BLaER1 treated with 17β-estradiol and CSF1 and Interleukin-3, amounts not matched to agents 10 nM and 100 nM (cell line): ENCODE data around the gene TSPAN17.
"Not testable (repeated sequence)": the region's sequence is repeated elsewhere in the genome, so short reads cannot be mapped to it uniquely, and the experiment has no call there.

Experiments used
- H3K27ac ChIP-seq, 11 experiments: shearing (Covaris generic); formaldehyde crosslinking; 2 replicates each; pipeline ENCODE4 v1.8.1; 2022
- H3K27me3 ChIP-seq, 11 experiments: shearing (Covaris generic); formaldehyde crosslinking; 2 replicates each; pipeline ENCODE4 v1.8.1; 2022
- H3K36me3 ChIP-seq, 11 experiments: shearing (Covaris generic); formaldehyde crosslinking; 2 replicates each; pipeline ENCODE4 v1.8.1; 2022
- H3K4me1 ChIP-seq, 10 experiments: shearing (Covaris generic); formaldehyde crosslinking; 2 replicates each; pipeline ENCODE4 v1.8.1; 2022
- H3K4me2 ChIP-seq, 11 experiments: shearing (Covaris generic); formaldehyde crosslinking; 2 replicates each; pipeline ENCODE4 v1.8.1; 2022
- H3K4me3 ChIP-seq, 10 experiments: shearing (Covaris generic); formaldehyde crosslinking; 2 replicates each; pipeline ENCODE4 v1.8.1; 2022
- H3K9ac ChIP-seq, 11 experiments: shearing (Covaris generic); formaldehyde crosslinking; 2 replicates each; pipeline ENCODE4 v1.8.1; 2022
- H3K9me3 ChIP-seq, 11 experiments: shearing (Covaris generic); formaldehyde crosslinking; replicated peaks in 1 of 11; 2 replicates each; pipeline ENCODE4 v1.8.1; 2022
- H4K20me1 ChIP-seq, 11 experiments: shearing (Covaris generic); formaldehyde crosslinking; 2 replicates each; pipeline ENCODE4 v1.8.1; 2022
- Cebpa-rat ChIP-seq, 11 experiments: shearing (Covaris generic); IDR thresholded peaks; 2 replicates each; pipeline ENCODE4 v1.8.1; 2022

TSPAN17 gene

GRCh38 chr5:176647030-176647842 is at the start of gene TSPAN17:
TSS of gene TSPAN17 (plus strand) at chr5:176647484. CDS start at chr5:176647616, 132 bp downstream.
- TF ChIP-seq Cebpa-rat (IDR thresholded peaks at IDR 0.05) = no peak

GRCh38 chr5:176599749-176600430 is 47.4 kb upstream of the TSPAN17 start:
- Histone ChIP-seq H3K4me2 (peak overlapping the region in 3 of 11 experiments; percentile 5 to 28 (median 18); a peak in 3 of 22 replicates), H3K4me1 (peaks cover 22 to 37% (median 29%) of the 10 kb centered on the region in 10 experiments; a peak in 19 of 20 replicates), H4K20me1 (peaks cover 0 to 100% (median 90%) of the 10 kb centered on the region in 11 experiments; a peak in 17 of 22 replicates), H3K9ac (peak overlapping the region in 1 of 11 experiments; percentile 8; a peak in 2 of 22 replicates), H3K27me3 (peaks cover 0 to 17% (median 8%) of the 10 kb centered on the region in 11 experiments; a peak in 11 of 22 replicates), H3K36me3 (peaks cover 15 to 44% (median 28%) of the 10 kb centered on the region in 11 experiments; a peak in 20 of 22 replicates)
- H3K4me3 ChIP-seq, H3K27ac ChIP-seq, H3K9me3 ChIP-seq: not testable (repeated sequence)

More at GRCh38 chr5:176647030-176647842, at the start of gene TSPAN17:
- Histone ChIP-seq H3K9me3 (no peaks in the 10 kb centered on the region), H3K36me3 (peaks cover 0 to 3% (median 0%) of the 10 kb centered on the region in 11 experiments; a peak in 2 of 22 replicates), H4K20me1 (peaks cover 21 to 45% (median 41%) of the 10 kb centered on the region in 11 experiments; a peak in 20 of 22 replicates), H3K4me1 (peaks cover 52 to 79% (median 73%) of the 10 kb centered on the region in 10 experiments), H3K4me2 (peak within 1 kb of the TSS; percentile 95 to 100 (median 99)), H3K9ac (peak within 1 kb of the TSS; percentile 76 to 92 (median 85)), H3K27me3 (peaks cover 0 to 10% (median 0%) of the 10 kb centered on the region in 11 experiments; a peak in 1 of 22 replicates), H3K4me3 (peak within 1 kb of the TSS; percentile 64 to 82 (median 74)), H3K27ac (peak within 1 kb of the TSS; percentile 76 to 91 (median 84))

GRCh38 chr5:176601901-176602482 is 45.3 kb upstream of the TSPAN17 start:
- H3K36me3 ChIP-seq = peaks cover 15 to 40% (median 28%) of the 10 kb centered on the region in 11 experiments; a peak in 20 of 22 replicates
- H3K4me3 ChIP-seq = no peak overlapping the region
- H4K20me1 ChIP-seq = peaks cover 0 to 100% (median 89%) of the 10 kb centered on the region in 11 experiments; a peak in 19 of 22 replicates
- H3K4me1 ChIP-seq = peaks cover 14 to 44% (median 37%) of the 10 kb centered on the region in 10 experiments; a peak in 19 of 20 replicates
- no peaks in the 10 kb centered on the region for H3K9me3 ChIP-seq
- no peak overlapping the region for H3K9ac ChIP-seq
- no peak for TF ChIP-seq Cebpa-rat (IDR thresholded peaks at IDR 0.05)
- peaks cover 0 to 8% (median 4%) of the 10 kb centered on the region in 11 experiments; a peak in 11 of 22 replicates for H3K27me3 ChIP-seq
- H3K4me2 ChIP-seq = no peak overlapping the region
- no peak overlapping the region for H3K27ac ChIP-seq

GRCh38 chr5:176603091-176603490 is 44.2 kb upstream of the TSPAN17 start:
- H3K9me3 ChIP-seq = no peaks in the 10 kb centered on the region
- H3K36me3 ChIP-seq = peaks cover 12 to 32% (median 18%) of the 10 kb centered on the region in 11 experiments; a peak in 20 of 22 replicates
- no peak for TF ChIP-seq Cebpa-rat (IDR thresholded peaks at IDR 0.05)
- H4K20me1 ChIP-seq = peaks cover 0 to 100% (median 89%) of the 10 kb centered on the region in 11 experiments; a peak in 19 of 22 replicates
- H3K9ac ChIP-seq = peak overlapping the region in 3 of 11 experiments; percentile 11 to 27 (median 15); a peak in 1 of 22 replicates
- no peaks in the 10 kb centered on the region for H3K27me3 ChIP-seq
- peak overlapping the region; percentile 2 to 60 (median 37); a peak in 17 of 22 replicates for H3K4me2 ChIP-seq
- H3K4me3 ChIP-seq = no peak overlapping the region
- peaks cover 11 to 43% (median 36%) of the 10 kb centered on the region in 10 experiments; a peak in 19 of 20 replicates for H3K4me1 ChIP-seq
- H3K27ac ChIP-seq = peak overlapping the region in 8 of 11 experiments; percentile 7 to 50 (median 27); a peak in 5 of 22 replicates

GRCh38 chr5:176606032-176606431 is 41.3 kb upstream of the TSPAN17 start:
- peaks cover 0 to 84% (median 76%) of the 10 kb centered on the region in 11 experiments; a peak in 20 of 22 replicates for H4K20me1 ChIP-seq
- peaks cover 0 to 17% (median 0%) of the 10 kb centered on the region in 11 experiments; a peak in 5 of 22 replicates for H3K36me3 ChIP-seq
- no peak for TF ChIP-seq Cebpa-rat (IDR thresholded peaks at IDR 0.05)
- no peak overlapping the region for H3K4me3 ChIP-seq
- peaks cover 0 to 4% (median 3%) of the 10 kb centered on the region in 11 experiments; a peak in 3 of 22 replicates for H3K27me3 ChIP-seq
- H3K9me3 ChIP-seq = no peaks in the 10 kb centered on the region
- peak overlapping the region in 8 of 11 experiments; percentile 24 to 69 (median 62); a peak in 15 of 22 replicates for H3K4me2 ChIP-seq
- H3K9ac ChIP-seq = peak overlapping the region in 7 of 11 experiments; percentile 26 to 51 (median 48); a peak in 12 of 22 replicates
- H3K4me1 ChIP-seq = peaks cover 22 to 63% (median 51%) of the 10 kb centered on the region in 10 experiments; a peak in 19 of 20 replicates
- H3K27ac ChIP-seq = peak overlapping the region in 2 of 11 experiments; percentile 2 to 33; a peak in 2 of 22 replicates

- peaks cover 0 to 4% (median 3%) of the 10 kb centered on the region in 11 experiments; a peak in 3 of 22 replicates for H3K27me3 ChIP-seq
- H3K4me3 ChIP-seq = no peak overlapping the region
- peaks cover 0 to 14% (median 0%) of the 10 kb centered on the region in 11 experiments; a peak in 5 of 22 replicates for H3K36me3 ChIP-seq
- H4K20me1 ChIP-seq = peaks cover 0 to 76% (median 68%) of the 10 kb centered on the region in 11 experiments; a peak in 20 of 22 replicates
- 0 out of 22 replicates have a peak overlapping the region, but pooled peaks of 1 of the 11 experiments have one; percentile 33 for H3K27ac ChIP-seq
- peak overlapping the region in 8 of 11 experiments; percentile 24 to 69 (median 62); a peak in 14 of 22 replicates for H3K4me2 ChIP-seq
- no peaks in the 10 kb centered on the region for H3K9me3 ChIP-seq
- TF ChIP-seq Cebpa-rat (IDR thresholded peaks at IDR 0.05) = no peak
- peak overlapping the region in 7 of 11 experiments; percentile 26 to 51 (median 48); a peak in 5 of 22 replicates for H3K9ac ChIP-seq
- H3K4me1 ChIP-seq = peaks cover 23 to 63% (median 53%) of the 10 kb centered on the region in 10 experiments; a peak in 19 of 20 replicates
Measured at GRCh38 chr5:176606875-176607274, 40.4 kb upstream of the TSPAN17 start.

GRCh38 chr5:176608142-176608705 is 39.1 kb upstream of the TSPAN17 start:
- H3K9me3 ChIP-seq = no peaks in the 10 kb centered on the region
- H3K4me1 ChIP-seq = peaks cover 23 to 60% (median 51%) of the 10 kb centered on the region in 10 experiments; a peak in 19 of 20 replicates
- no peak for TF ChIP-seq Cebpa-rat (IDR thresholded peaks at IDR 0.05)
- no peak overlapping the region for H3K27ac ChIP-seq
- peak overlapping the region in 1 of 11 experiments; percentile 88; a peak in 2 of 22 replicates for H3K9ac ChIP-seq
- H3K4me2 ChIP-seq = peak overlapping the region; percentile 72 to 99 (median 95); a peak in 21 of 22 replicates
- peak overlapping the region in 1 of 10 experiments; percentile 77; a peak in 2 of 20 replicates for H3K4me3 ChIP-seq
- peaks cover 0 to 14% (median 0%) of the 10 kb centered on the region in 11 experiments; a peak in 5 of 22 replicates for H3K36me3 ChIP-seq
- H3K27me3 ChIP-seq = peaks cover 0 to 4% (median 3%) of the 10 kb centered on the region in 11 experiments; a peak in 3 of 22 replicates
- peaks cover 0 to 64% (median 55%) of the 10 kb centered on the region in 11 experiments; a peak in 20 of 22 replicates for H4K20me1 ChIP-seq
